Inflammatory macrophage (primary cell): ENCODE results near the gene BICDL1.
A peak's percentile ranks its signal among the peaks of the same experiment; 100 is the strongest.

ENCODE experiments used
- DNase-seq, 2 donors: peaks; one replicate each; pipeline ENCODE4 v3.0.0-alpha.2; 2020 to 2022

The BICDL1 gene

DNA sequence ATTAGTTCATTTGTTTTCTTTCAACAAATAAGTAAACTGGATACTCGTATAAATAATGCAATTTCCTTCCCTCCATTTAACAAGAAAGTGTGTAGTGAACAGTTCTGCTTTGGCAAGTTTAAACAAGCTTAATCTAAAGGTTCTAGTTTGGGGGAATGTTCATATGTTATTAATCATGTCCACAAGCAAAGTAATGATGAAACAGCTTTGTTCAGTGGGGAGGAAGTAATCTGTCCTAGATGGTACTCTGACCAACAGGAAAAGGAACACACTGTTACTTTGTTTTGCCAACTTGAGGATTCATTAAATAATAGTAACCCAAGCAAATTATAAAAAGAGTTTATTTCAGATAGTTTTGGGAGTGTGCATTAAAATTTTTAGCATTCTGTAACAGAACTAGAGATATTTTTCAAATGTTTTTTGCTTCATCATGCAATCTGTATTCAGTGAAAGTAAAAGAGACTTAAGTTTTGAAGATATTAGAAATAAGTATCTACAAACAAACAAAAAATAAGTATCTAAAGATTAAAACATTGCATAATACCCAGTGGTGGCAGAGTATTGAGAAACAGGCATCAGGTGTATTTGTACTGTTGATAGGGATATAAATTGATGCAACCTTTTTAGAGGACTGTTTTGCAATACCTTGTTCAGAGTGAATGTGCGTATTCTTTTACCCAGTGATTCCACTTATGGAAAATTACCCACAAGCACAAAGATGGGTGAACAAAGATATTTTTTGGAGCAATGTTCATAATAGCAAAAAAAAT, 66.4 kb downstream of the BICDL1 start:
- DNase-seq, result peak; percentile 5 to 35

DNA sequence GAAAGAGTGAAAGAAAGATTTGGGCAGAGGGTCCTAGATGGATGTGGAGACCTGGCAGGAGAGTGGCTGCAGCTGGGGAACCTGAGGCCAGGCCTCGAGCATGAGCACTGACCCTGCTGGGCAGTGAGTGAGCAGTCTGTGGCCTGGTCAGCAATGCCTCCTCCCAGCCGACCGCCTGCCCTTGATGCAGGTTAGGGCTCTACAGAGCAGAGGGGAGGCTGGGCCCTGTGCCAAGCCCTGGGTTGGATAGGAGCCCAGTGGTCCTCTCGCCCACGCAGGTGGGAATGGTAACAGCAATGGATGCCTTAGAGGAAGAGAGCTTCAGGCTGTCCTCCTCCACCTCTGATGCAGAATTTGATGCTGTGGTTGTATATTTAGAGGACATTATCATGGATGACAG, 67.7 kb downstream of the BICDL1 start:
- no peak for DNase-seq

DNA sequence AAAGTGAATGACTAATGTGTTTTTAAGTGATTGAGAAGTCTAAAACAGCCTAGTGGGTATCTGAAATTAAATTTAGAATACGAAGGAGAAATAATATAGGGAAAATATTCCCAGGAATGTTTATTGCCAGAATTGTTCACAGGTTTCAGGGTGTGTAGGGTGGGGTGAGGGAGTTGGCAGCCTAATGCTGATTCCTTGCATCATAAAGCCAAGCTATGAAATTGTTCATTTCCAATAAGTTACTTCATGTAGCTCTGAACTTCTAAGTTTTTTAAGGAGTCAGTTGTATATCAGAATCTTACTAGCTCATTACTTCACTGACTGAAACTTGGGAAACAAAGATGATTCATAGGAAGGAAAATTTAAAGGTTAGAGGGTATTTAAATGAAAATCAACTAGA, 71.2 kb downstream of the BICDL1 start:
- DNase-seq, result no peak

DNA sequence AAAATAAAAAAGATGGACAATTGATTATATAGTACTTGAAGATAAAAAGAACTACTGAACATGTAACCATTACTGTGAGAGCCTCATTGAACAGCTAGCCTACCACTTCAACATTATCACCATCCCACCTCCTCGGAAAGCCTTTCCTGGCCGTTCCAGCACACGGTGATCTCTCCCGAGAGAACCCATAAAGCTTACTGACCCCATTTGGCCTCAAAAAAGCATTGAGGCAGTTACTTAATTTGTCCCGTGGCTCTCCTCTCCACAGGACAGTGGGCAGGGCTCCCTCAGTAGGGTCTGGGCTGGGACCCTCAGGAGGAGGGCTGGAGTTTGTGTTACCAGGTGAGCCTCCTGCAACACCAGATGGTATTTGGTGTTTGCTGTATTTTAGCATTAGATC, 71.7 kb downstream of the BICDL1 start:
- no peak for DNase-seq

DNA sequence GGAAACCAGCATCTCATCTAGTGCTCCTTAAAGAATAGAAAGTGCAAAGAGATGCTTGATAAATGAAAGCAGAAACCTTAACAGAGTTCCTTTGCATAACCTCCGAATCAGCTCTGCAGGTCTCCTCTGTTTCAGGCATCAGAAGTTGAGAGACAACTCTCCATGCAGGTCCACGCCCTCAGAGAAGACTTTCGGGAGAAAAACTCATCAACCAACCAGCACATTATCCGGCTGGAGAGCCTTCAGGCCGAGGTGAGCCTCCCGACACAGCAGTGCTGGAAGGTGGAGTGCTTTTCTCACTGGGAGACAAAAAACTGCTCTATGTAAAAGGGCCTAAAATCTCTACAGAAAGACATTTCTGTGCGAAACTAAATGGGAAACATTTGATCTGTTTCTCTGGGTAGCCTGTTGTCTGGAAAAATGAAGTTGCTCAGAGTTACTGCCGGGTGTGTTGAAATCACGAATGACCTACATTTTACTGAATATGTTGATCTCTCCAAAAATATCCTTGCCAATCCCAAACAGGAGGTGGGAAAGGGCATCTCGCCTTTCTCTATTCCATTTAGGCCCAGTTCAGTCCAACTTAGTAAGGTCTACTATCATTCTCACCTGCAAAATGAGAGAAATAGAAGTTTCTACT, 72.7 kb downstream of the BICDL1 start:
- DNase-seq, result no peak

DNA sequence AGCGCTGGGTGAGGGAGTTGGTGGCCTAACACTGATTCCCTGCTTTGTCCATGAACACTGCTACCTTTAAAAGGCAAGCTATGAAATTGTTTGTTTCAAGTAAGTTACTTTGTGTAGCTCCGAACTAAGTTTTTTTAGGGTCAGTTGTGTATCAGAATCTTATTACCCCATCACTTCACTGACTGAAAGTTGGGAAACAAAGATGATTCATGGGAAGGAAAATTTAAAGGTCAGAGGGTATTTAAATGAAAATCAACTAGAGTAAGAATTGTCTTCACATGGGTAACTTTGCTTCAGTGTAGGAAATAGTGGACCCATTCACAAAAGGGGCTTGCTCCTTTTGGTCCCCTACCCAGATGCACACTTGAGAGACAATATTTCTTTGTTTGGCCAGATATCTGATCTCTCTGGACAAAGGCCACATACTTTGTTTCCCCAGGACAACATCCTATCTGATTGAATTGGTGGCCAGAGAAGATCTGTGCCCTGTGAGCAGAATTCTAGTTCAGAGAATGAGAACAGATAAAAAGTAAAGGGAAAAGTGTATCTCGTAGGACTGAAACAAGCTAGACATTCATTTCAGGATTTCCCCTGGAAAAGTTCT, 74.0 kb downstream of the BICDL1 start:
- no peak for DNase-seq

DNA sequence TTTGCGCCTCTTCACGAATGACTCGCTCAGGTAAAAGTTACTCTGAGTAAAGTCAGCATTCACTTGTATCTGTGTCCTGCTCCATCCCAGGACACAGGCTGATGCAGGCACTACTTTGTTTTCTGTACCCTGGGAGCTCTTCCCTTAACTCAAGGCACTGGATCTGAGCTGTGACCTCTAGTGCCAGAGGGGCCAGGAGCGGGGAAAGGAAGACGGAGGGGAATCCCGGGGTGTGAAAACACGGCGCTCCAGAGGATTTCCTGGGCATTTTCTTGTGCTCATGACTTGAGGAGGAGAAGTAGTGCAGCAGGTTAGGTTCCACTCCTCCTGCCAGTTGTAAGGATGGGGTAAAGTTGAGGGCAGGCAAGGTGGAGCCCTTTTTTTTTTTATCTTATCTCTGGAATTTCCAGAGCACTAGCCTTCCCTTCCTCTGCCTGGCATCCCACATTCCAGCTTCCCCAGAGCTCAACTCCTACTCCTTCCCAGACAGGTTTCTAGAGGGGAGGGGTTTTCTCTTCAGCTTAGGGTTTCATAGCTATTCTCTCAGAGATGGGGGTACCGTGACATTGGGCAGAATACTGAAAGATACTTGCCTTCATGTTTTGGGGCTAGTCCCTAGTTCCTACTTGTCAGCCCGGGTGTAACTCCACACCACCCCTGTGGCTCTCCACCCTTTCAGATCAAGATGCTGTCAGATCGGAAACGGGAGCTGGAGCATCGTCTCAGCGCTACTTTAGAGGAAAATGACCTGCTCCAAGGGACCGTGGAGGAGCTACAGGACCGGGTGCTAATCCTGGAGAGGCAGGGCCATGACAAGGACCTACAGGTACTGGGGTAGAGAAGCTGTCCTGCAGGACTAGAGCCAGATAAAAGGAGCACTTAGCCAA, 75.3 kb downstream of the BICDL1 start:
- DNase-seq, result no peak

DNA sequence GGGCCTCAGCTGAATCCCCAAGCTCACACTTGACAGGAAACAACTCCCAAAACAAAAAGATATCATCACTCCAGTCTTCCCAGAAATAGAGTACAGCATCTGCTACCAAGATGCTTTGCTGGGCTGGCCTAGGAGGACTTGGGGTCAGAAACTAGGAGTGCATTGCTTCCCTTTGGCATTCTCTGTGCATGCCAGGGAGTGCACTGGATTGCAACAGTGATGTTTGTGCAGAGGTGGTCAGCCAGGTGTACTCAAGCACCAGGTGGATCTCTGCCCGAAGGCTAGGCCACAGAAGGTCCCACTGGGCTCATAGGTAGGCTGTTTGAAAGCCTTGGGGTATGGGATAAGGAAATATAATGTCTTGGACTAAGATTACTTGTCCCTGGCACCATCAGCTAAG, 76.4 kb downstream of the BICDL1 start:
- no peak for DNase-seq

DNA sequence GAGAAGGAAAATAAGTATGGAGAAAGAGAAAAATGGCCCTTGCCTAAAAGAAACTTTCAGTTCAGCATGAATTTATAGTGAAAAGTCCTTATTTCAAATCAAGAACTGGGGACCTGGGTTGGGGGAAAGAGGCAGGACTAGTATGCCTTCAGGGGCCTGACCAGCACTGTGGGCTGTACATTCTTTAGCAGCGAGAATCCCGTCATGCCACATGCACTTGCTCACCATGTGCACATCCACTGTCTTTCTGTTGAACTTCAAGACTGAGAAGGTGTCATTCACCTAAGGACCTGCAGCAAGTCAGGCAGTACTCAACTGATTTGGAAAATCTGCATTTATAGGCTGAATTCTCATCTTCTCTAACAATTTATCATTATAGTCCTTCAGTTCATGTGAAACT, 77.3 kb downstream of the BICDL1 start:
- no peak for DNase-seq

DNA sequence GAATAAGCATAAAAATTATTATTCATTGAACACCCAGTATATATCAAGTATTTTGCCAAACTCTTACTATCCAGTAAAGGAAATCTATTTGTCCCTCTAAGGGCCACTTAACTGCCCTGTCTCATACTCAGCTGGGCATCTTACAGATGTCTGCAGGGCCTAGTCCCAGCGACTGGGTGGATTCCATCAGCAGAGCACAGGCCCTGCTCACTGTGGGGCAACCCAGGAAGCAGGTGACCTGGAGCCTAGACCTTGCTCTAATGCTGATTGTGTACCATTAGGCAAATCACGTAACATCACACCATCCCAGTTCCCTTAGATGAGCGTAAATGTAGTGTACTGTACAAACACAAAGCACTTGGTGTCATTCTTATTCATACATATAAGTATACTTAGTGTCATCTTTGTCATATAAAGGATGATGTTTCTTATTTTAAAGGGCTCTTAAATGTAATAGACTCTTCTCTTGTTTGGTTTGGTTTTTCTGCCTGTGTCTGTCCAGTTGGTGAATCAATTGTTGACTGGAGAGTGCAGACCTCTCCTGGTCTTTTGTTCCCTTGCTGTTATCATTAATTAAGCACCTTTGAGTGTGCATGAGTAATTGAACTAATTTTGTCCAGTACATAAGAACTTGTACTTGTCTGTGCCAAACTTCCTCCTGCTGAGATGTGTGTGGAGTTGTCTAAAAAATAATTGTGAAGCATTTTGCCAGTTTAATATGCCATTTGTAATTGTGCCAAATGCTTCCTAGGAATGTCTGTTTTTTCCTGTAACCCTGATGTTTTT, 78.2 kb downstream of the BICDL1 start:
- DNase-seq, result no peak

DNA sequence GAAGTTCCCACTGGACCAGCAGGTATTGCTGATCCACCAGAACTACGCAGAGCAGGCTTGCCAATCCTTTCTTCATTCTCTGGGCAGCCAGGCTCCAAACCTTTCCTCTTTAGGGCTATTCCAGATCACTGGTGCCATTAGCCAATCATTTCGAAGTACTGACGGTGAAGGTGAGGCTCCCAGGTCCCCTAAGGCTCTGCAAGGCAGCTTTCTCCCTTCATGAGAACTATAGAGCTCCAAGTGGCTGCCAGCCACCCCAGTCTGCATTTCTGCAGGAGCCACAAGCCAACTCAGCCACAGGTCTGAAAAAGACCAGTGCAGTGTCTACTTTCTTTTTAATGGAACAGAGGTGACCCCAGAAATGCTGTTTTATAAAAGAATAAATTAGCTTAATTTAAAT, 78.9 kb downstream of the BICDL1 start:
- DNase-seq, result no peak

DNA sequence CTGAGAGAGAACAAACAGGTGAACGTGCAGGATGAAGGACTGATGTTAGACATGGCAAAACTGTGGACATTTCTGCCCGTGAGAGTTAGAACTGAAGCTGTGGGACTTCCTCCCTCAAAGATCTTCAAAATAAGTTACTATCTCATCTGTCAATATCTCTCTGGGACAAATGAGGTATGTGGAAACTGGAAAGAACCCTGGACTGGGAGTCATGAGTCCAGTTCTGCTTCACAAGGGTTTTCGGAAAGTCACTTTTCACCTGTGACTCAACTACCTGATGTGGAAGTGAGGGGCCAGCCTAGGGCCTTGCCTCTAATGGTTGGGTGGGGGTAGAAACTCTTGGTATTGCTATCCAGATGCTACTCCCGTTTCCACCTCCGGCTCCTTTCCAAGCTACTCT, 80.2 kb downstream of the BICDL1 start:
- DNase-seq, result no peak

DNA sequence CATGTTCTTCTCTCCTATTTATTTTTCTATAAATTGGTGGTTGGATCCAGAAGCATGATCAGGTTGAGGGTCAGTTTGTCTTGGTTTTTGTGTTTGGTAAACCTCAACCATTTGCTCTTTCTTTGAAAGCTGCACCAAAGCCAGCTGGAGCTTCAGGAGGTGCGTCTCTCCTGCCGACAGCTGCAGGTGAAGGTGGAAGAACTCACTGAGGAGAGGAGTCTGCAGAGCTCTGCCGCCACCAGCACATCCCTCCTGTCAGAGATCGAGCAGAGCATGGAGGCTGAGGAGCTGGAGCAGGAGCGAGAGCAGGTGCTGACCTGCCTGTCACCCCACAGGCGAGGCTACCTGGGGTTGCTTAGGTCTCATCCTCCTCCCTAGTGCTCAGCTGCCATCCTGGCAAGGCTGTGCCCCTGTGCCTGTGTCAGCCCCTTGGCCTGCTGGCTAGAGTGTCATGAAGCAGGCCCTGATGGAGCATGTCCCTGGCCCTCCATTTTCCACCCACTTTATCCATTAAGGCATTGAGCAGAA, 82.5 kb downstream of the BICDL1 start:
- DNase-seq, result no peak

DNA sequence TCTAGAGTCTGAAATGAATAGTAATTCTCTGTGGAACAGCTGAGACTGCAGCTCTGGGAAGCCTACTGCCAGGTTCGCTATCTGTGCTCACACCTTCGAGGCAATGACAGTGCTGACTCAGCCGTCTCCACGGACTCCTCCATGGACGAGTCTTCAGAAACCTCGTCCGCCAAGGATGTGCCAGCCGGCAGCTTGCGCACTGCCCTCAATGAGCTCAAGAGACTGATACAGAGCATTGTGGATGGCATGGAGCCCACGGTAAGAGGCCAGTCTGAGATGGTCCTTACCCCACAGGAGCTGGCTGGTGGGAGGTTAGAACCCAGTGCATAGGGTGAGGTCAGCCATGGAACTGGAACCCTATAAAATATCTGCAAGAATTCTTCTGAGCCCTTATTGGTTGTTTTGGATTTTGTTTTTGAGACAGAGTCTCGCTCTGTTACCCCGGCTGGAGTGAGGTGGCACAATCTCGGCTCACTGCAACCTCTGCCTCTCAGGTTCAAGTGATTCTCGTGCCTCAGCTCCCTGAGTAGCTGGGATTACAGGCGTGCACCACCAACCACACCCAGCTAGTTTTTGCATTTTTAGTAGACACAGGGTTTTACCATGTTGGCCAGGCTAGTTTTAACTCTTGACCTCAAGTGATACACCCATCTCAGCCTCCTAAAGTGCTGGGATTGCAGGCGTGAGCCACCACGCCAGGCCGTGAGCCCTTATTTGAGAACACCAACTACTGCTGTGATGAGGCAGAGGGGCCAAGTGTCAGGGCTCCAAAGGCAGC, 83.6 kb downstream of the BICDL1 start:
- no peak for DNase-seq

DNA sequence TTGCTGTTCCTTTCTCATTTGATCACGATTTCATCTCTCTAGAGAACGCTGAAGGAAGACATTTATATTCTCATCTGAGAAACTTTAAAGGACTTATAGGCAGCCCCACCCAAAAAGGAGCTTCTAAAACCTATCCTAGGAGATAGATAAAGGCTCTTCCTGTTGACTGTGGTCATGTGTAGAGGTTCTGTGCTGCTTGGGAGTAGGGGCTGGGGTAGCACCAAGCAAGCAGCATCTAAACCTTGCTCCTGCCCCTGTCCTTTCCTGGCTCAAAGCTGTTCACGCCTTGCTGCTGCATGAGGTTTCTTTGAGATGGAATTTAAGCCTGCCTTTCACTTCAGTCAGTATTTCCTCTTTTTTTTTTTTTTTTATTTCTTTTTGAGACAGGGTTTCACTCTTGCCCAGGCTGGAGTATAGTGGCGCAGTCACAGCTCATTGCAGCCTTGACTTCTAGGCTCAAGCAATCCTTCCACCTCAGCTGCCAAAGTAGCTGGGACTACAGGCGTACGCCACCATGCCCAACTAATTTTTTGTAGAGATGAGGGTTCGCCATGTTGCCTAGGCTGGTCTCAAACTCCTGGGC, 86.1 kb downstream of the BICDL1 start:
- DNase-seq, result peak in 1 of 2 donors; percentile 5

DNA sequence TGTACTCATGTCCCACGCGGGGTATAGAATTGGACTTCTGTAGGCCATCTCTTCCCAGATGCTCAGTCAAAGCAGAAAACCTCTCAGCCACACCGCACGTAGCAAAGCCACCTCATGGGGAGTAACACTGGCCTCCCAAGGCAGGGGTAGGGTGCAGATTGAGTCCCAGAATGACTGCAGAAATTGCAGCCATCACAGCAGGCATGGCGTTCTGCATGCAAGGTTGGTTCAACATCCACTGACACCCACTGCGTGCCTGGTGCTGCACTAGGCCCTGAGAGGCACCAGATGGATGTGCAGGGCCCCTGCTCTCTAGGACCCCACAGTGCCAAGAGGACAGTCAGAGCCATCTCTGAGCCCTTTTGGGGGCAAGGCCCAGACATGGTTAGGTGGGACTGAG, 87.6 kb downstream of the BICDL1 start:
- DNase-seq, result no peak

DNA sequence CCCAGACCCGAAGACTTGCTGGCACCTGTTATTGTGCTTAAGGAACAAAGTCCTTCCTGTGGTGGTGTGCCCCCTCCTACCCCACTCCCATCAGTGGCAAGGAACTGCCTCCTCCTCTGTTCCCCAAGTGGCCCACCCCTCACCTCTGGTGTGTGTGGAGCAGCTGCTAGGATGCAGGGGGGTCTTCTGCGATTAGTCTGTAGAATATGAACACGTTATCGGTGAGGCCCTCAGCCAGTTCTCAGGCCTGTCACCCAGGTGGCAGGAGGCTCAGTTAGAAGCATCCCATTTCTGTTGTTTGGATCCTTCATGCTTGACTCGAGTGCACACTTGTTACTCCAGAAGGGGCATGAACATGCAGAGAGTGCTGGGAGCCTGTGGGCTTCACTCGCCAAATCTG, 88.2 kb downstream of the BICDL1 start:
- DNase-seq, result no peak

DNA sequence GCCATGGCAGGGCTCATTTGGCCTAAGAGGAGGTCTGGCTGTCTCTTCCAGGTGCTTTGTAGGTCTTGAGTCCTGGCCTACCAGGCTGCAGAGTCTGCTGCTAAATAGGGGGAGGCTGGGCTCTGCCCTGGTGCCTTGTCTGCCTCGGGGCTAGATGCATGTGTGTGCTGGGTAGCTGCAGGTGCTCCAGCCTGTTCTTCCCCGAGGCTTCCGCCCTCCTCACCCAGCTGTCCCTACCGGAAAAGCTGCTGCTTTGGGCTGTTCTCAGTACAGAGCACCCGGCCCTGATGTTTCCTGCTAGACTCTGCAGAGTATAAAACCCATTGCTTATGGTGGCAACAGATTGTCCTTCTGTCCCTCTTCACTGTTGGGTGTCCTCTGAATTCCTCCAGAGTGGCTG, 89.8 kb downstream of the BICDL1 start:
- DNase-seq, result no peak

DNA sequence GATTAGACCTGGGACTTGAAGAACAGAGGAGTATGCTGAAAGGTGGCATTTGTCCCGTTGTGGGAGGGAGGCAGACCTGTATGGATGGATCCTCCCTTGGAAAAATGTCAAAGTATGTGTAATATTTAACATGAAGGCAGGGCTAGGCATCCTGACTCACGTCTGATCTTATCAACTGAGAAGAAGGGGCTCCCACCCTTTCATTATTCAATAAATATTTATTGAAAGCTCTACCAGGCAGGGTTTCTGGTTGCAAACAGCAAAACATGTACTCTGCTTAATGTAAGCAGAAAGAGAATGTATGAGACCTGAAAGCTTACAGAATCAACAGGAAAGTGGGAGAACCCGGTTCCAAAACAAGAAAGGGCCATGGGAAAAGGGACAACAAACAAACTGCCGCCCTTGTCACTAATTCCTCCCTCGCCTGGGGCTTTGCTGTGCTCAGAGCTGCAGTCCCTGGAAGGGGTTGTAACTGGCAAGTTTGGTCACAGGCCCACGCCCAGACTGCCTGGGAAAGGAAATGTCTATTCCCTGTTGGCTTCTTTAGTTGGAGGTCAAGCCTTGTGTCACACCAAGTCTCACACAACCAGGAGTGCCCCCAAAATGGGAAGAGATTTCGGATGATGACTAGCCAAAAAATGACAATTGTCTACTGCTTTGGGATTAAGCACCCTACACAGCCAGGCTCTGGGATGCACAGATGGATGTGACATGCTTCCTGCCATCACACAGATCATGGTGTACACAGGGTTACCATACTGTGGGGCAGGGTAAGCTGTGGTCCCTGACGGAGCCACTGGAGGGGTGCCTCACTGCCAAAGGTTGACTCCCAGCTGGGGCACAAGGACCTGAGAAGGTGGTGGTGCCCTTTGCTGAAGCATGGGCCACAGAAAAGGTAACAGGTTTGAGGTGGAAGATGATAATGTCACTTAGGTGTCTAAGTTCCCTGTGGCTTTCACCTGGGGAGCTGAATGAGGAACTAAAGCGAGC, 90.7 kb downstream of the BICDL1 start:
- no peak for DNase-seq

DNA sequence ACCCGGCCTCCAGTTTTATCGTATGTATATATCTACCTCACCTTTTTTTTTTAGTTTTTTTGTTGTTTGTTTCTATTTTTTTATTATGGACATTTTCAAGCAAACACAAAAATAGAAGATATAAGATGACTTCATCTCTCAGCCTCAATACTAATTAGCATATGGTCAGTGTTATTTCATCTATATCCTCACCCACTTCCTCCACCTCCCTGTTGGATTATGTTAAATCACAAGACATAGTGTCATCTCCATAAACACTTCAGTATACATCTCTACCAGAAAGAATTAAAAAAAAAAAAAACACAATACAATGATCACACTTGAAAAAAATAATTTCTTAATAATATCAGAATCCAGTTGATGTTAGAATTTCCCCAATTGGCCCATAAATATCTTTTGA, 92.6 kb downstream of the BICDL1 start:
- peak; percentile 40 to 55 for DNase-seq
